HuH-7.5 (cell line): ENCODE results near the gene KHDC3L.

Experiments used
- DNase-seq: peaks from one replicate; pipeline ENCODE4 v3.0.0; 2011; ENCODE audit warnings: low spot score

The KHDC3L gene

GRCh38 chr6:73362358-73362757 lies at the start of gene KHDC3L:
TSS of gene KHDC3L (plus strand) at chr6:73362658. CDS start at chr6:73362730, 72 bp downstream.
- DNase-seq, result no peak

- no peak for DNase-seq
These were observed 47.6 kb upstream of the KHDC3L start for GRCh38 chr6:73314577-73315492.

GRCh38 chr6:73323323-73323722 lies 39.1 kb upstream of the KHDC3L start:
- DNase-seq, result no peak

- DNase-seq, result no peak
These were observed 36.8 kb upstream of the KHDC3L start for GRCh38 chr6:73325656-73326055.

GRCh38 chr6:73328790-73329189 lies 33.7 kb upstream of the KHDC3L start:
- DNase-seq, result no peak

- DNase-seq, result no peak
These were observed 33.3 kb upstream of the KHDC3L start for GRCh38 chr6:73329201-73329600.

- DNase-seq, result no peak
These were observed 23.1 kb upstream of the KHDC3L start for GRCh38 chr6:73339340-73339739.

- no peak for DNase-seq
These were observed 22.4 kb upstream of the KHDC3L start for GRCh38 chr6:73340048-73340447.

- no peak for DNase-seq
These were observed 21.1 kb upstream of the KHDC3L start for GRCh38 chr6:73341335-73341734.

- no peak for DNase-seq
These were observed 20.3 kb upstream of the KHDC3L start for GRCh38 chr6:73342174-73342573.

GRCh38 chr6:73343164-73343563 lies 19.3 kb upstream of the KHDC3L start:
- no peak for DNase-seq

GRCh38 chr6:73348550-73349204 lies 13.8 kb upstream of the KHDC3L start:
- DNase-seq, result no peak

- no peak for DNase-seq
These were observed 13.1 kb upstream of the KHDC3L start for GRCh38 chr6:73349311-73349710.

GRCh38 chr6:73353636-73354593 lies 8.5 kb upstream of the KHDC3L start, which contains the start of gene DPPA5:
TSS of gene DPPA5 (minus strand) at chr6:73354276. CDS start at chr6:73354225, 51 bp downstream.
- no peak for DNase-seq

GRCh38 chr6:73362869-73363536 lies 545 bp downstream of the KHDC3L start:
- DNase-seq, result no peak

GRCh38 chr6:73363537-73363875 lies 1.0 kb downstream of the KHDC3L start:
- no peak for DNase-seq

- no peak for DNase-seq
These were observed 1.7 kb downstream of the KHDC3L start for GRCh38 chr6:73364121-73364520.

GRCh38 chr6:73364549-73364948 lies 2.1 kb downstream of the KHDC3L start:
- no peak for DNase-seq

GRCh38 chr6:73367761-73368355 lies 5.4 kb downstream of the KHDC3L start:
- DNase-seq, result no peak

- no peak for DNase-seq
These were observed 6.2 kb downstream of the KHDC3L start for GRCh38 chr6:73368675-73369074.

GRCh38 chr6:73369157-73369556 lies 6.7 kb downstream of the KHDC3L start:
- DNase-seq, result no peak
